Measurements from ENCODE around the gene PTCH1.

Gene PTCH1

GRCh38 chr9:95497772-95498171 lies 19.0 kb downstream of the PTCH1 start:
- DNase-seq: no peak

DNA sequence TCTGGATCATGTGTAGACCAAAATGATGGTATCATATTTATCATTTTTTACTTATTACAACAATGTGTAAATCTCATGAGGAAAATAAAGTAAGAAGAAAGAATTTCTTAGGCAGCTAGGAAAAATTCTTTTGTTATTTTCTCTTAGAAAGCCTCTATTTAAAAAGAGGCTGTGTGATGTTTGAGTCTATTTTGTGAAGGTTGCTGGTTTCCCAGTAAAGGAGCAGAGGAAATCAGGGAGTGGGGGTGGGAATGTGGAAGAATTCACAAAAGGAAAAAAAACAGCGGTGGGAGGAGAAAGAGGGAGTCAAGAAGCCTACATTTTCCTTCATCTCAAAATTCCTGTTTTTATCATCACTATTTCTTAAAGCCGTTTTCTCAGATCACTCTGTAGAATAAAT lies 20.1 kb downstream of the PTCH1 start:
- DNase-seq: no peak

GRCh38 chr9:95495961-95496360 lies 20.8 kb downstream of the PTCH1 start:
- no peak for DNase-seq

DNA sequence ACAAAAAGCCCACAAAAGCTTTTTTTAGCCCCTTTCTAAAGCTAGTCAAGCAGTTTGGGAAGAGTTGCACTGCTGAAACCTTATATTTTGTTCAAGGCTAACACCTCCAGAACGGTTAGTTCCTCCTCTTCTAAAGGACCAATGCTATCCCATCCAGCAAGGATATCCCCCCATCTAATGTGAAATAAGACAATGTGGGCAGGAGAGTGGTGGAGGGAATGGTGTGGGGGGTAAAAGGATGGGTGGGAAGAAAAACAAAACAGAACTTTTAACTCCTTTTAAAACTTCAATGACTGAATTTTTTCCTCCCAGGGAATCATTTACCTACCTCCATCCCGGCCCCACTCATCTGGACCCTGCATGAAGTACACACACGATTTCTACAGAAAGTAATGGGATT lies 21.2 kb downstream of the PTCH1 start:
- no peak for DNase-seq

GRCh38 chr9:95494416-95495371 lies 22.1 kb downstream of the PTCH1 start:
- peak; percentile 79 to 82 for DNase-seq

DNA sequence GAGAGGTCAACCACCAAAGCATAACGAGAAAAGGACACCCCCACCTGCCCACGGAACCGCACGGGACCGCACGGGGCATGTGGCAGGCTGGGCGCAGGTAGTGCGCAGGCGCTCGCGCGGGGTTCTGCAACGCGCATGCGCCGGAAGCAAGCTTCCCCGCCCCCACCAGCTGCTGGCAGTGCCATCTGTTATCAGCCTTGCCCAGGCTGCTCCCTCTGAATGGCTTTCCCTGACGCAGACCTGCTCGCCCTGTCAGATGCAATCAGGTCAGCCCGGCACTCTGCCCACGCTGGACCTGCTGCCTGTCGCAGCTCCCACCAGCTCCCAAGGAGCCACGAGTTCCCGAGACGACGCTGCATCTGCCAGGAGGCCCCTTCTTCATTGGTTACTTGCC lies 22.8 kb downstream of the PTCH1 start:
- peak; percentile 65 to 75 for DNase-seq

GRCh38 chr9:95493402-95493801 lies 23.4 kb downstream of the PTCH1 start:
- DNase-seq: no peak

DNA sequence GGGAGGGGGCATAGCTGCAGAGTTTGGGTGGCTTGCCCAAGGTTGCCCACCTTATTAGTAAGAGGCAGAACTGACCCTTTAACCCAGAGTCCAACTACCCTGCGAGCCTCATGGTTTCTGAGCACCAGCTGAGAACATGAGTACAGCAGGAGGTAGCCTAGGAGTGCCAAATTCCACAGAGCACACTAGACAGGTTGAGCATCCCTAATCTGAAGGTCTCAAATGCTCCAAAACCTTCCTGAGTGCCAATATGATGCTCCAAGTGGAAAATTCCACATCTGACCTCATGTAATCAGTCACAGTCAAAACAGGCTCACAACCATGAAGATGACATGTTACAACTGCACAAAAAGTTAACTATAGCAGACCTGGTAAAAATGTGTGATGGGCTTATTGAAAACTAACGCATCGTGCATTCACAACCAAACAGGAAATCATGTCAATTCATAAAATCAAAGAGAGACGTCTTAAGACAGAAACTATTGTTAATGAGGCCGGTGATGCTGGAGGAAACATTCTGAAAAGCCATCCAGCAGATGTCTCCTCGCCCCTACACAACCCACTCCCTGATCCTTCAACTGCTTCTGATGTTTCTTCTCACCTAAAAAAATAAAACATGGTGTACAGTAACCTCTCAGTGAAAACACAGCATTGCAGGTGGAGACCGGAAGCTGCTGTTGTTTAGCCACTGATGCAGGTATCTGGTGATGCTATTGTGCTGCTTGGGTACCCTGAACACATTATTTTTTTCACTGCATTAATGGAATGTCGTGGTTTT lies 25.0 kb downstream of the PTCH1 start:
- DNase-seq: no peak

GRCh38 chr9:95488954-95489353 lies 27.8 kb downstream of the PTCH1 start:
- no peak for DNase-seq

- no peak for DNase-seq
Observed at GRCh38 chr9:95486318-95486717, 30.5 kb downstream of the PTCH1 start.

GRCh38 chr9:95484225-95484624 lies 32.5 kb downstream of the PTCH1 start:
- no peak for DNase-seq

DNA sequence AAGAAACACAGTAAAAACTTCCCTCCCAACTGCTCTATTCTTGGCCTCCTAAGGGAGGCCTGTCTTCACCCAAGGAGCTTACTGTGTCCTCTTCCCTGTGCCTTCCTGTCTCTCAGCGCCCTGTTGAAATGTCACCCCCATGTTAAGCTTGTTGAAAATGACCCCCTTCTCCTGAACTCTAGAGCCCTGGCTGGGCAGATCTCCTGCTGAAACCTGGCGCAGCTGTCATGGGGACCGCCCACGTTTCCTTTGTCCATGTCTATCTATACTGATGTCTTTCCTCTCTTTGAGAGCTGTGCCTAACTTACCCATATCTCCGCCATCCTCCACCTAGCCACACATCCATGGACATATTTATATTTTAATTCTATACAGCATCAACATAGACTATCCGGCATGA lies 33.3 kb downstream of the PTCH1 start:
- DNase-seq: no peak

- no peak for DNase-seq
Observed at GRCh38 chr9:95482621-95483020, 34.1 kb downstream of the PTCH1 start.

DNA sequence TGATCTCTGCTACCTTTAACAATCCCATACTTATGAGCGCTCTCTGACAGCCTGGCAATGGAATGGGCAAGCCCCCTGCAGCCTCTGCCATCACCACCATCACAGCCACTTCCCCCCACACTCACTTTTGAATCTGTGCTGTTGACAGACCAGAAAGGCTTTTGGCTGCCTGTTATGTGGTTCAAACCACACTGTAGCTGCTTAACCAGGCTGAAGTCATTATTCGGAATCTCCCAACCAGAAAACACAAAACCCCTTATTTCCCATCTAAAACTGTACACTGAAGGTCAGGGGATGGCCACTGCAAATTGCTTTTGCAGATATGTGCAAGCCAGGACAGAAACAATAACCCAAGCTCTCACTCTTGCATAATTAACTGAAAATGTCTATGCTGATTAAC lies 35.8 kb downstream of the PTCH1 start:
- no peak for DNase-seq

DNA sequence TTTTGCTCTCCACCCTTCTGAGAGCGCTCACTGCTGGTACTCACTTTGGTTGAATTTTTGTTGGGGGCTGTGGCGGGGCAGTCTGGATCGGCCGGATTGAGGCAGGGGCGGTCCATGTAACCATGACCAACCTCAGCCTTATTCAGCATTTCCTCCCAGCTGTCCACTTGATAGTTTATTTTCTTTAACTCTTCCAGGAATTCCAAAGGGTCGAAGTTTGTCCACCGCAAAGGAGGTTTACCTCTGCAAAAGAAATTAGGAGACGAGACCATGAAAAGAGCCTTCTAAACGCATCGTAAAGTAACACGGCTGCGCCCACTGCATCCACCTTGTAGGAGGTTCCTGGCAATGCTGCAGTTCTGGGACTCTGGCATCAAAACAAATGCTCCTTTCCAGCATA lies 36.4 kb downstream of the PTCH1 start:
- no peak for DNase-seq

DNA sequence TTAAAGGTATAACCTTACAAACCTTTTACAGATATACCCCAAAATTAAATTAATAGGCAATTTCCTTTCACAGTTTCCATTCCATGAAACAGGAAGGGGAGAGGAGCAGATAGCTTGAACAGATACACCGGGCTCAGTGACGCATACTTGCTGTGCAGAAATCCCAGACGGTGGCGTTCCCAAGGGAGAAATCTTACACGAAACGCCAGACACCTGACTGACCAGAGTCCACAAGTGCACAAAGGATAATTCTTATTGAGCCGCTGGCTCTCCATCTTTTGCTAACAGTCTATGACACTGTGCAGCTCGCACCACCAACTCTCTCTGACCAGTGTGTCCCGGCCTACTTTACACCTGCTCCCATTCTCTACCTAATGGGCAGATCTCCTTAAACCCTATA lies 37.4 kb downstream of the PTCH1 start:
- no peak for DNase-seq

DNA sequence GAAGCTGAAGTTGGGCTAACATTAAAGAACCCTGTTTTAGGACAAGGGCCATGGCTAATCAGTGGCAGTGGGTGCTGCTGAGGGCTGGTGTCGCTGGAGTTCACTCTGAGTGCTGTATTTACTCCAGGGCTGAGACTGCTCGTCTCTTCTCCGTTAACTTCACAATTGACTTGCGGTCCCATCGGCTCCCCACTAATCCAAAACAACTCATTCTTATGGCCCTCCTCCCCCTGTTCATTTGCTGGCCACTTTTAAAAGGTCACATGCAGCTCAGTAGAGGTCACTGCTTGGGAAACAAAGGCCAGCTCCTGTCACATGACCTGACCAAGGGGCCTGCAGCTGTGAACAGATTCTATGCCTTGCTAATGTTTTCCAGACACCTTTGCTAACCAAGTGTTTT lies 38.4 kb downstream of the PTCH1 start:
- no peak for DNase-seq

DNA sequence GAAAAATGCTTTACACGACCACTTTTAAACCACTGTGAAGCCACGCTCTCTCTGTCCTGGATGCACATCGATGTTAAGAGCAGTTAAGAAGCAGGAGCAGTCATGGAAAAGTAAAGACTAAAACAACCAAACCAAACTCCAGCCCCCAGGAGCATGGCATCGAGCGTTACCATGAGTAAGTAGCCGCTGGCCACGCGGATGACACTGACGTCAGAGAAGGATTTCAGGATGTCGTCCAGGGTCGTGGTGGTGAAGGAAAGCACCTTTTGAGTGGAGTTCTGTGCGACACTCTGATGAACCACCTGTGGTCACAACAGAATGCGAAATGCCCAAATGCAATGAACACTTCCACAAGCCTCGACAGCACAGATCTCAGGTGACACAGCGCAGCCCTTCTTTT lies 38.9 kb downstream of the PTCH1 start:
- no peak for DNase-seq

- no peak for DNase-seq
Observed at GRCh38 chr9:95477441-95477840, 39.3 kb downstream of the PTCH1 start.

DNA sequence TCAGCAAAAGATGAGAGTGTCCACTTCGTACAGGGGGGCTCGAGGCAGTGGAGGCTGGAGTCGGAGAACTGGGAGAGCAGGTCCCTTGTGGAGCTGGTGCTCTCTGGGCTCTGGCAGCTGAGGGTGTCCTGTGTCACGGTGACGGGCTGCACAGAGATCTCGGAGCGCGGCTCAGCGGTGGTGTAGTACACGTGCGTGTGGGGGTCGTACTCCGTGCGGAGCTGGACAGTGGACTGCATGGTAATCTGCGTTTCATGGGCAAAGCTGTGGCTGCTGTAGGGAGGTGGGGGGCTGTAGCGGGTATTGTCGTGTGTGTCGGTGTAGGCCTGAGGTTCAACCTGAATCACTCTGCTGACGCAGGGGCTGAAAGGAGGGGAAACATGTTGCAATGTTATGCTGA lies 48.0 kb downstream of the PTCH1 start:
- DNase-seq: no peak

- DNase-seq: no peak
Observed at GRCh38 chr9:95465115-95465514, 51.7 kb downstream of the PTCH1 start.

DNA sequence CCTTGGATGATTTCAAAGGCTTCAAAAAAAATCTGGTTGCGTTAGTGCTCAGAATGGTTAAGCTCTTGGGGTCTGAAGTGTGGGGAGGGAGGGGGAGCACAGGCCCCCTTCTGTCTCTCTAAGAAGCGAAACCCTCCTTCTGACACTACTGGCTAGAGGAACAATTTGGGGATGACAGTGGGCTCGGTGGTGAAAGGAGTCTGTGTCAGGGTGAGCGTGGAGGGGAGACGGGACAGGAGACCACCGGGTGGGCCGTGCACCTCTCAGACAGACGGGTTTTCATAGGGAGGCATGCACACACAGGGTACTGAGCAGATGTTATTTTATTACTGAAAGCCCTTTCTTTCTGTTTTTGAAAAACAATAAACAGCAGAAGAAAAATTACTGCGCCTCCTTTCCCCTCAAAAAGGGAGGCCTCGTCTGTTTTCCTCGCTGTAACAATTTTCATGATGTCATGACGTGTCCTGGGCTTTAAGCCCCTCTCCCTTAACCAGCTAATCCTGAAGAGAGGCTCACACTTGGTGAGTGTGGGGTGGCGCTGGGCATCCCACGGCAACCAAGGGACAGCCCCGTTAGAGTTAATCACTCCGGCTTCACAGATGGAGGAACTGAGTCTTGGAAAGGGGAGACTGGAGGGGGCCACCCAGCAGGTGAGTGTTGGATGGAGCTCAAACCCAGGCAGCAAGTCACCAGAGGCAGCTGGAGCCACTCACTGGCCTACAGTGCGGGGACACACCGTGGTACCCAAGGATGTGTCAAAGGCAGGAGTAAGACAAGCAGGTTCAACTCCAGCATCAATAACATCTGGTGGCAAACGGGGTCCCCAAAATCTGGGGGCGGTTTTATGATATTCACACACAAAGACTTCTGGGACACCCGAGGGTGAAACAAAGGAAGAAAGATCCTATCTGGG lies 53.4 kb downstream of the PTCH1 start:
- DNase-seq: no peak
